Loucy (cell line): Measurements from ENCODE around the gene CSF3.

Experiments
- EZH2phosphoT487 ChIP-seq: fragments of 200-600 bp; IDR thresholded peaks from 2 replicates; pipeline ENCODE4 v1.6.1; 2018; ENCODE audit warnings: antibody characterized with exemption, mild to moderate bottlenecking, moderate library complexity, borderline replicate concordance
- TF ChIP-seq, protein P1 (sequence below): fragments of 200-600 bp; sonication (generic); conservative IDR thresholded peaks from 2 replicates; pipeline ENCODE4 v1.5.1; 2014; ENCODE audit warnings: mild to moderate bottlenecking, antibody characterized with exemption, low read length

DNA sequence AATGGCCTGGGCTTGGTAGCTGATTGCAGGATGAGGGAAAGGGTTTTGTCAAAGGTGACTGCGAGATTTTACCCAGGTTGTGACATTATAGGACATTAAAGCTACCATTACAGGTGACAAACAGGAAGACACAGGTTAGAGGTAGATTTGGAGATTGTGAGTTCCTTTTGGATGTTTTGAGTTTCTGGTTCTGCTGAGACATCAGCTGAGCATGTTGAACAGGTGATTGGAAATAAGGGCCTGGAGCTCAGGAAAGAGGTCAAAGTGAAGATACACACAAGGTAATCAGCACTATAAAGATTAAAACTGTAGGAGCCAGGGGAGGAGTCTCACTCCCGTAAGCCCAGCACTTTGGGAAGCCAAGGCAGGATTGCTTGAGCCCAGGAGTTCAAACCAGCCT, 46.5 kb upstream of the CSF3 start:
- TF ChIP-seq, protein P1, sequence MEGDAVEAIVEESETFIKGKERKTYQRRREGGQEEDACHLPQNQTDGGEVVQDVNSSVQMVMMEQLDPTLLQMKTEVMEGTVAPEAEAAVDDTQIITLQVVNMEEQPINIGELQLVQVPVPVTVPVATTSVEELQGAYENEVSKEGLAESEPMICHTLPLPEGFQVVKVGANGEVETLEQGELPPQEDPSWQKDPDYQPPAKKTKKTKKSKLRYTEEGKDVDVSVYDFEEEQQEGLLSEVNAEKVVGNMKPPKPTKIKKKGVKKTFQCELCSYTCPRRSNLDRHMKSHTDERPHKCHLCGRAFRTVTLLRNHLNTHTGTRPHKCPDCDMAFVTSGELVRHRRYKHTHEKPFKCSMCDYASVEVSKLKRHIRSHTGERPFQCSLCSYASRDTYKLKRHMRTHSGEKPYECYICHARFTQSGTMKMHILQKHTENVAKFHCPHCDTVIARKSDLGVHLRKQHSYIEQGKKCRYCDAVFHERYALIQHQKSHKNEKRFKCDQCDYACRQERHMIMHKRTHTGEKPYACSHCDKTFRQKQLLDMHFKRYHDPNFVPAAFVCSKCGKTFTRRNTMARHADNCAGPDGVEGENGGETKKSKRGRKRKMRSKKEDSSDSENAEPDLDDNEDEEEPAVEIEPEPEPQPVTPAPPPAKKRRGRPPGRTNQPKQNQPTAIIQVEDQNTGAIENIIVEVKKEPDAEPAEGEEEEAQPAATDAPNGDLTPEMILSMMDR = no peak
- TF ChIP-seq EZH2phosphoT487 = no peak
